Adrenal gland (tissue), 12 donors: ENCODE measurements around the gene SEMA3E. TPM values are rescaled to one million over a fixed set of nuclear protein-coding genes. Genes with fewer than 3 reads are reported as not detected.

ENCODE experiments used
- DNase-seq, 7 donors: peaks; one replicate each; pipeline ENCODE4 v3.0.0-alpha.2; 2019 to 2020
- H3K27ac ChIP-seq, 5 donors: fragments of 200-600 bp; sonication (generic) in 4 of 5; 1 replicate in 3 of 5; 2 replicates in 2 of 5; pipeline versions ENCODE4 v1.5.1 to v1.8.0; 2016 to 2020; ENCODE audit warnings: mild to moderate bottlenecking in 1 of 5
- H3K27me3 ChIP-seq: fragments of 200-600 bp; 2 replicates; pipeline ENCODE4 v1.8.0; 2021
- H3K36me3 ChIP-seq, 2 donors: fragments of 200-600 bp; replicated peaks in 1 of 2; 1 replicate in 1 of 2; 2 replicates in 1 of 2; pipeline versions ENCODE4 v1.5.1 to v1.8.0; 2018 to 2022
- H3K4me1 ChIP-seq, 2 donors: fragments of 200-600 bp; replicated peaks in 1 of 2; 1 replicate in 1 of 2; 2 replicates in 1 of 2; pipeline versions ENCODE4 v1.5.1 to v1.8.0; 2018 to 2021
- H3K4me3 ChIP-seq, 4 donors: fragments of 200-600 bp; sonication (generic) in 3 of 4; one replicate each; pipeline ENCODE4 v1.5.1; 2016 to 2018
- H3K9me3 ChIP-seq, 3 donors: fragments of 200-600 bp; sonication (generic) in 1 of 3; replicated peaks in 1 of 3; 1 replicate in 2 of 3; 2 replicates in 1 of 3; pipeline versions ENCODE4 v1.5.1 to v1.8.0; 2016 to 2021
- CTCF ChIP-seq, 6 experiments: fragments of 450-650 bp in 4 of 6; fragments of 200-600 bp in 2 of 6; sonication (generic) in 1 of 6; IDR thresholded peaks; 1 replicate in 5 of 6; 2 replicates in 1 of 6; pipeline versions ENCODE4 v1.5.1 to v1.8.0; 2016 to 2021; ENCODE audit warnings: antibody characterized with exemption in 6 of 6, mild to moderate bottlenecking in 2 of 6, moderate library complexity in 1 of 6
- POLR2A ChIP-seq, 2 donors: fragments of 450-650 bp; IDR thresholded peaks; one replicate each; pipeline ENCODE4 v1.6.1; 2017; ENCODE audit warnings: antibody characterized with exemption in 2 of 2, mild to moderate bottlenecking in 2 of 2, moderate library complexity in 1 of 2
- WGBS, 4 donors: extraction: QIAGEN DNeasy Blood & Tissue Kit in 2 of 4; methylation state at CpG; one replicate each; pipeline versions ENCODE4 v1.1.5 to v1.1.7; 2013 to 2017; 5-methylcytosine and 5-hydroxymethylcytosine counted together
- intact Hi-C, 2 donors: fragments of 100-400 bp; cut with DNase I; formaldehyde crosslinking; loops; one replicate each; pipeline versions ENCODE4 v1.14.1 to v1.15.0; 2022 to 2023
- polyA plus RNA-seq, 3 donors: library from polyadenylated mRNA; stranded (reverse); fragments of 200-250 nt in 2 of 3; fragments of 350-450 nt in 1 of 3; fragmentation: Illumina TruSeq in 1 of 3; extraction: RNeasy Lipid Tissue Mini Kit (QIAGEN cat#74804) in 1 of 3; gene quantifications; one replicate each; pipeline ENCODE4 v1.2.3, GENCODE V29; 2013 to 2014
- total RNA-seq, 9 donors: library from RNA; depleted of rRNA in 4 of 9; stranded (reverse); fragments of >200 nt in 4 of 9; fragments of 120-200 nt in 1 of 9; fragmentation: NEBNext Ultra II Directional in 1 of 9; extraction: Animal tissue kit (Norgen Biotek cat#: 25700) in 1 of 9; gene quantifications; one replicate each; pipeline versions ENCODE4 v1.1.0 to v1.2.4, GENCODE V29; 2013 to 2023
- donor health status: healthy with polysubstance abuse.
- donor health status: Bipolar disorder and iron deficiency.
- donor health status: DM: yes; HTN: yes; CAD: no.
- donor health status: DM: no; HTN: no; CAD: no.
- donor health status: DM: no; HTN: no; CAD: no.
- donor health status: DM: yes; HTN: yes; CAD: no.

The SEMA3E gene
- total and polyA plus RNA-seq, 12 donors, result 0.09 to 0.58 (median 0.16) TPM; not detected in 4

- Histone ChIP-seq H3K9me3 (no peaks in the 10 kb centered on the region), H3K36me3 (no peaks in the 10 kb centered on the region), H3K27me3 (no peaks in the 10 kb centered on the region), H3K4me3 (no peak overlapping the region), H3K4me1 (no peaks in the 10 kb centered on the region), H3K27ac (no peak overlapping the region)
- DNase-seq, result no peak
- TF ChIP-seq CTCF (IDR thresholded peaks at IDR 0.05), result no peak
- TF ChIP-seq POLR2A (IDR thresholded peaks at IDR 0.05), result no peak
- 70 to 84% (median 77%) methylated on average over 4 of the region's 4 CpGs for WGBS, 4 donors
- intact Hi-C loops, result no loop called here
Observed at GRCh38 chr7:83338277-83338950, 310.5 kb downstream of the SEMA3E start.

- Histone ChIP-seq H3K4me3 (no peak overlapping the region), H3K4me1 (no peaks in the 10 kb centered on the region), H3K27ac (no peak overlapping the region), H3K9me3 (no peaks in the 10 kb centered on the region), H3K27me3 (no peaks in the 10 kb centered on the region), H3K36me3 (no peaks in the 10 kb centered on the region)
- intact Hi-C loops, result no loop called here
- DNase-seq, result no peak
- no peak for TF ChIP-seq POLR2A (IDR thresholded peaks at IDR 0.05)
- no peak for TF ChIP-seq CTCF (IDR thresholded peaks at IDR 0.05)
- 56 to 80% (median 67%) methylated on average over 2 of the region's 2 CpGs for WGBS, 4 donors
Observed at GRCh38 chr7:83337050-83337449, 311.9 kb downstream of the SEMA3E start.

- Histone ChIP-seq H3K4me3 (no peak overlapping the region), H3K36me3 (no peaks in the 10 kb centered on the region), H3K4me1 (no peaks in the 10 kb centered on the region), H3K9me3 (peaks cover 0 to 7% (median 0%) of the 10 kb centered on the region in 3 donors), H3K27ac (no peak overlapping the region), H3K27me3 (no peaks in the 10 kb centered on the region)
- no peak for DNase-seq
- 45 to 67% (median 50%) methylated on average over 2 of the region's 2 CpGs for WGBS, 4 donors
- no peak for TF ChIP-seq POLR2A (IDR thresholded peaks at IDR 0.05)
- no peak for TF ChIP-seq CTCF (IDR thresholded peaks at IDR 0.05)
- intact Hi-C loops, result no loop called here
Observed at GRCh38 chr7:83326223-83326622, 322.7 kb downstream of the SEMA3E start.

- Histone ChIP-seq H3K4me1 (no peaks in the 10 kb centered on the region), H3K36me3 (no peaks in the 10 kb centered on the region), H3K9me3 (peaks cover 0 to 7% (median 0%) of the 10 kb centered on the region in 3 donors), H3K27ac (no peak overlapping the region), H3K4me3 (no peak overlapping the region), H3K27me3 (no peaks in the 10 kb centered on the region)
- intact Hi-C loops, result no loop called here
- 92 to 97% (median 94%) methylated on average over 4 to 5 of the region's 5 CpGs for WGBS, 4 donors
- DNase-seq, result no peak
- no peak for TF ChIP-seq POLR2A (IDR thresholded peaks at IDR 0.05)
- TF ChIP-seq CTCF (IDR thresholded peaks at IDR 0.05), result no peak
Observed at GRCh38 chr7:83325083-83325482, 323.9 kb downstream of the SEMA3E start.
